HCT116 (cell line): ENCODE results near the gene ZCWPW1.

Source experiments
- POLR2A ChIP-seq: IDR thresholded peaks from 2 replicates; pipeline ENCODE4 v1.7.0; 2011; ENCODE audit warnings: borderline replicate concordance; ENCODE audit not compliant: insufficient read depth, insufficient read length; ENCODE audit errors: extremely low read depth
- TF ChIP-seq, protein P1 (sequence below): IDR thresholded peaks from 2 replicates; pipeline ENCODE4 v1.6.1; 2012; ENCODE audit warnings: low read depth

DNA sequence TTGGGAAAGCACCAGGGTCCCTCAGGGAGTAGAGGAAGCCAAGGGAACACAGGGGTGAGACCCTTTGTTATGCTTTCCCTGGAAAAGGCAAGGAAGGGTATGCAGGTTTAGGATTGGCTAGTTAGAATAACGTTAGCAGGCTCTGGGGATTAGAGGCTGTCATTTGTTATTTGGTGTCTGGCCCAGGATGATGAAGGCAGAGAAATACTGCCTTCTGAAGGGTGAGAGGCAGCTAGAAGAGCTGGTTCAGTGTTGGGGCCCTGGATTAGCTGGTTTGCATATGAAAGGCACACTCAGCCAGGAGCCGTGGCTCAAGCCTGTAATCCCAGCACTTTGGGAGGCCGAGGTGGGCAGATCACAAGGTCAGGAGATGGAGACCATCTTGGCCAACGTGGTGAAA, 58.2 kb downstream of the ZCWPW1 start:
- TF ChIP-seq, protein P1, sequence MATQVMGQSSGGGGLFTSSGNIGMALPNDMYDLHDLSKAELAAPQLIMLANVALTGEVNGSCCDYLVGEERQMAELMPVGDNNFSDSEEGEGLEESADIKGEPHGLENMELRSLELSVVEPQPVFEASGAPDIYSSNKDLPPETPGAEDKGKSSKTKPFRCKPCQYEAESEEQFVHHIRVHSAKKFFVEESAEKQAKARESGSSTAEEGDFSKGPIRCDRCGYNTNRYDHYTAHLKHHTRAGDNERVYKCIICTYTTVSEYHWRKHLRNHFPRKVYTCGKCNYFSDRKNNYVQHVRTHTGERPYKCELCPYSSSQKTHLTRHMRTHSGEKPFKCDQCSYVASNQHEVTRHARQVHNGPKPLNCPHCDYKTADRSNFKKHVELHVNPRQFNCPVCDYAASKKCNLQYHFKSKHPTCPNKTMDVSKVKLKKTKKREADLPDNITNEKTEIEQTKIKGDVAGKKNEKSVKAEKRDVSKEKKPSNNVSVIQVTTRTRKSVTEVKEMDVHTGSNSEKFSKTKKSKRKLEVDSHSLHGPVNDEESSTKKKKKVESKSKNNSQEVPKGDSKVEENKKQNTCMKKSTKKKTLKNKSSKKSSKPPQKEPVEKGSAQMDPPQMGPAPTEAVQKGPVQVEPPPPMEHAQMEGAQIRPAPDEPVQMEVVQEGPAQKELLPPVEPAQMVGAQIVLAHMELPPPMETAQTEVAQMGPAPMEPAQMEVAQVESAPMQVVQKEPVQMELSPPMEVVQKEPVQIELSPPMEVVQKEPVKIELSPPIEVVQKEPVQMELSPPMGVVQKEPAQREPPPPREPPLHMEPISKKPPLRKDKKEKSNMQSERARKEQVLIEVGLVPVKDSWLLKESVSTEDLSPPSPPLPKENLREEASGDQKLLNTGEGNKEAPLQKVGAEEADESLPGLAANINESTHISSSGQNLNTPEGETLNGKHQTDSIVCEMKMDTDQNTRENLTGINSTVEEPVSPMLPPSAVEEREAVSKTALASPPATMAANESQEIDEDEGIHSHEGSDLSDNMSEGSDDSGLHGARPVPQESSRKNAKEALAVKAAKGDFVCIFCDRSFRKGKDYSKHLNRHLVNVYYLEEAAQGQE = no peak
- TF ChIP-seq POLR2A = no peak
